Measurements from ENCODE around the gene CHMP2A.

DNA sequence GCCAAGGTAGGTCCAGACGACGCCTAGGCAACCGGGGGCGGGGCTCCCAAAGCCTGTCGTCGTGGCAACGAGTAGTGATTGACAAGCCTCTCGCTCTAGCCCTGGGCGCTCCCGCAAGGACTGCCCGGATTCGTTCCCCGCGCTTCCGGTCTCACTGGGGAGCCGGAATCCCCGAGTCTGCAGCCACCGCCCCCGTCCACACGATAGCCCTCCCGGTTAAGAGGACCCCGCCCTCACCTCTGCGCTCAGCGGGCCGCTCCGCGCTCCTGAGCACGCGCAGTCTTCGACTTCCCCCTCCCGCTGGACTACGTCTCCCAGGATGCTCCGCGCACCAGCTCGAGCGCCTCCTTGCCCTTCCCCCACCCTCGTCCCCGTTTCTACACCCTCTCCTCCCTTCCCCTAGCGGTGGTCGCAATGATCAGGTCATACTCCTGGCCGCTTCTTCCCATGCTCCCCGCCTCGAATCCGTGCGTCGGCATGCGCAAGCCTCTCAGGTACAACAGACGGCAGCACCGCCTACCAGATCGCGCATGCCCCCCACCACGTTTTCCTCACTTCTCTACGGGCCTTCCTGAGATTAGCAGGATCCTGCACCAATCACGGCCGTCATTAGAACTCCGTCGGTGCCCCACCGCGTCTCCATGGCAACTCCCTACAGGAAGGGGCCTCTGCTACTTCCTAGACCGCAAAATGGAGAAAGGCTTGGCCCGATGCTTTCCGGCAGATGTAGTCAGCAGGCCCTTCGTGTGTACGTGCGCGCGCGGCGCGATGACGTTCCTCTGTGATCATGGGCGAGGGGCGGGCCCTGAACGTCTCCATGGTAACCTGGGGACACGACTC lies 18.1 kb upstream of the CHMP2A start, which contains the start of gene MZF1:
- TF ChIP-seq, protein P1, sequence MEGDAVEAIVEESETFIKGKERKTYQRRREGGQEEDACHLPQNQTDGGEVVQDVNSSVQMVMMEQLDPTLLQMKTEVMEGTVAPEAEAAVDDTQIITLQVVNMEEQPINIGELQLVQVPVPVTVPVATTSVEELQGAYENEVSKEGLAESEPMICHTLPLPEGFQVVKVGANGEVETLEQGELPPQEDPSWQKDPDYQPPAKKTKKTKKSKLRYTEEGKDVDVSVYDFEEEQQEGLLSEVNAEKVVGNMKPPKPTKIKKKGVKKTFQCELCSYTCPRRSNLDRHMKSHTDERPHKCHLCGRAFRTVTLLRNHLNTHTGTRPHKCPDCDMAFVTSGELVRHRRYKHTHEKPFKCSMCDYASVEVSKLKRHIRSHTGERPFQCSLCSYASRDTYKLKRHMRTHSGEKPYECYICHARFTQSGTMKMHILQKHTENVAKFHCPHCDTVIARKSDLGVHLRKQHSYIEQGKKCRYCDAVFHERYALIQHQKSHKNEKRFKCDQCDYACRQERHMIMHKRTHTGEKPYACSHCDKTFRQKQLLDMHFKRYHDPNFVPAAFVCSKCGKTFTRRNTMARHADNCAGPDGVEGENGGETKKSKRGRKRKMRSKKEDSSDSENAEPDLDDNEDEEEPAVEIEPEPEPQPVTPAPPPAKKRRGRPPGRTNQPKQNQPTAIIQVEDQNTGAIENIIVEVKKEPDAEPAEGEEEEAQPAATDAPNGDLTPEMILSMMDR (IDR thresholded peaks at IDR 0.05; ENCODE audit: low read depth, low read length), result no peak
- TF ChIP-seq EZH2phosphoT487 (IDR thresholded peaks at IDR 0.05; ENCODE audit: low read depth), result no peak
